ENCODE results near the gene RPL26. TPM values are rescaled to one million over a fixed set of nuclear protein-coding genes. Genes with fewer than 3 reads are reported as not detected.
A peak's percentile ranks its signal among the peaks of the same experiment; 100 is the strongest.

Gene RPL26
- total RNA-seq, 4 donors from 2014 or later, result 2,392 to 2,913 (median 2,833) TPM

- in situ Hi-C loops (cut with MboI; ENCODE audit: low sequenced_read_pairs in 4 of 4) (no loop called here), intact Hi-C loops (cut with DNase I; ENCODE audit: low total_unique reads) (no loop called here)
- ATAC-seq (no peak), DNase-seq (no peak)
- peak overlapping the region in 1 of 4 donors; percentile 23 for H3K27ac ChIP-seq
- peaks cover 0 to 3% of the 10 kb centered on the region in 2 donors for H3K4me1 ChIP-seq
- H3K27me3 ChIP-seq, result peaks cover 0 to 9% (median 4%) of the 10 kb centered on the region in 3 donors
- H3K9me3 ChIP-seq, result no peaks in the 10 kb centered on the region
- no peaks in the 10 kb centered on the region for H3K36me3 ChIP-seq
- TF ChIP-seq CTCF (IDR thresholded peaks at IDR 0.05 in 4 of 5, conservative IDR thresholded peaks at IDR 0.05 in 1 of 5) (no peak), POLR2A (IDR thresholded peaks at IDR 0.05) (no peak)
- H3K4me3 ChIP-seq, result no peak overlapping the region
Observed at GRCh38 chr17:8332128-8332527, 50.9 kb downstream of the RPL26 start.

Other genes starting within 250 kb of the RPL26 start
- 100 to 1,000 TPM; 105 to 263 (median 164) TPM for gene PER1, start 230.8 kb downstream of the RPL26 start, total RNA-seq
- gene VAMP2, start 220.2 kb downstream of the RPL26 start, total RNA-seq, result 10 to 100 TPM; 10.9 to 37.0 (median 25.7) TPM
- gene TMEM107, start 206.8 kb downstream of the RPL26 start, total RNA-seq, result 1 to 10 TPM in 3 of 4 donors, under 1 TPM in 1; 0.75 to 5.7 (median 3.1) TPM
- gene BORCS6, start 193.0 kb downstream of the RPL26 start, total RNA-seq, result 10 to 100 TPM; 16.2 to 34.5 (median 26.2) TPM
- 1 to 10 TPM in 1 of 4 donors, not detected in 3; 2.3 TPM for gene AURKB, start 172.6 kb downstream of the RPL26 start, total RNA-seq
- 1 to 10 TPM; 2.4 to 5.5 (median 4.1) TPM for gene CTC1, start 135.1 kb downstream of the RPL26 start, total RNA-seq
- gene PFAS, start 133.9 kb downstream of the RPL26 start, total RNA-seq, result 1 to 10 TPM; 2.6 to 8.4 (median 6.5) TPM
- 10 to 100 TPM in 3 of 4 donors, 1 to 10 TPM in 1; 6.9 to 21.2 (median 15.4) TPM for gene RANGRF, start 94.5 kb downstream of the RPL26 start, total RNA-seq
- gene SLC25A35, start 87.8 kb downstream of the RPL26 start, total RNA-seq, result 10 to 100 TPM in 1 of 4 donors, 1 to 10 TPM in 1, under 1 TPM in 2; 0.71 to 14.0 (median 1.0) TPM
- 1 to 10 TPM; 3.3 to 8.1 (median 5.0) TPM for gene ARHGEF15, start 73.0 kb downstream of the RPL26 start, total RNA-seq
- gene ODF4, start 43.4 kb downstream of the RPL26 start, total RNA-seq, result not detected
- not detected for gene RNF222, start 14.6 kb upstream of the RPL26 start, total RNA-seq
- gene NDEL1, start 52.7 kb upstream of the RPL26 start, total RNA-seq, result 10 to 100 TPM; 31.3 to 60.6 (median 41.5) TPM
- 10 to 100 TPM in 1 of 4 donors, 1 to 10 TPM in 3; 2.5 to 10.6 (median 4.1) TPM for gene MYH10, start 247.5 kb upstream of the RPL26 start, total RNA-seq

All from gastrocnemius medialis (tissue), 4 donors.